Hepatic stellate cell (primary cell): ENCODE data around the gene SYVN1.
A peak's percentile ranks its signal among the peaks of the same experiment; 100 is the strongest.
"Not testable (repeated sequence)": the region's sequence is repeated elsewhere in the genome, so short reads cannot be mapped to it uniquely, and the experiment has no call there.

Experiments used
- DNase-seq: peaks from one replicate; pipeline ENCODE4 v3.0.0; 2011; ENCODE audit warnings: low spot score

The SYVN1 gene

GRCh38 chr11:65151331-65151899 is 17.1 kb upstream of the SYVN1 start:
- DNase-seq, result no peak

- peak; percentile 83 for DNase-seq
These were observed 16.4 kb upstream of the SYVN1 start for GRCh38 chr11:65150509-65151299.

GRCh38 chr11:65150131-65150508 is 15.8 kb upstream of the SYVN1 start:
- not testable (repeated sequence) for DNase-seq

GRCh38 chr11:65148657-65149056 is 14.3 kb upstream of the SYVN1 start:
- DNase-seq, result no peak

- DNase-seq, result no peak
These were observed 13.2 kb upstream of the SYVN1 start for GRCh38 chr11:65147352-65148075.

GRCh38 chr11:65141896-65142494 is 7.7 kb upstream of the SYVN1 start:
- no peak for DNase-seq

GRCh38 chr11:65136515-65137096 is 2.3 kb upstream of the SYVN1 start:
- no peak for DNase-seq

- DNase-seq, result no peak
These were observed 1.4 kb upstream of the SYVN1 start for GRCh38 chr11:65135633-65136145.

GRCh38 chr11:65134952-65135632 is 773 bp upstream of the SYVN1 start:
- peak; percentile 99 for DNase-seq

- no peak for DNase-seq
These were observed 595 bp downstream of the SYVN1 start for GRCh38 chr11:65133724-65134123.

GRCh38 chr11:65132988-65133700 is 1.2 kb downstream of the SYVN1 start:
- no peak for DNase-seq

GRCh38 chr11:65132238-65132987 is 1.9 kb downstream of the SYVN1 start:
- no peak for DNase-seq

- DNase-seq, result no peak
These were observed 2.5 kb downstream of the SYVN1 start for GRCh38 chr11:65131895-65132237.

GRCh38 chr11:65131417-65131776 is 2.9 kb downstream of the SYVN1 start:
- no peak for DNase-seq

GRCh38 chr11:65130631-65131416 is 3.5 kb downstream of the SYVN1 start:
- no peak for DNase-seq

GRCh38 chr11:65129649-65130441 is 4.5 kb downstream of the SYVN1 start:
- DNase-seq, result no peak

- no peak for DNase-seq
These were observed 5.9 kb downstream of the SYVN1 start for GRCh38 chr11:65128182-65129145.
